GM12878 (cell line): ENCODE measurements around the gene LYPD5. TPM values are rescaled to one million over a fixed set of nuclear protein-coding genes. Genes with fewer than 3 reads are reported as not detected.

ENCODE experiments used
- ATAC-seq: fragments of 200-7000 bp; cut with Tn5 transposase; 3 replicates; pipeline ENCODE4 v1.9.1; 2020; ENCODE audit warnings: mild to moderate bottlenecking, moderate library complexity
- BruUV-seq: library from RNA; stranded (reverse); fragments of 400-500 nt; replicated peaks from 2 replicates; lab custom pipeline; 2021; lab: Mats Ljungman, UMichigan
- CTCF ChIA-PET: fragments of 300-600 bp; sonication (Branson Sonifier 250); formaldehyde crosslinking; extraction: SDS; loops from one replicate; lab custom pipeline; 2021; ENCODE audit warnings: inconsistent platforms; lab: Yijun Ruan, JAX
- POLR2A ChIA-PET: fragments of 350-600 bp; formaldehyde crosslinking; extraction: SDS; loops from one replicate; lab custom pipeline; 2021; ENCODE audit warnings: inconsistent platforms; lab: Charles Lee
- RAD21 ChIA-PET: fragments of 300-600 bp; sonication (Branson Sonifier 250); formaldehyde crosslinking; loops from one replicate; lab custom pipeline; 2023; ENCODE audit warnings: antibody characterized with exemption; ENCODE audit not compliant: unreplicated experiment; lab: Charles Lee
- SMC1A ChIA-PET: fragments of 300-600 bp; sonication (Branson Sonifier 250); formaldehyde crosslinking; loops from one replicate; lab custom pipeline; 2023; ENCODE audit not compliant: unreplicated experiment, uncharacterized antibody; lab: Charles Lee
- DNase-seq: peaks from one replicate; pipeline ENCODE4 v3.0.0-alpha.2; 2011; ENCODE audit warnings: low read depth, low spot score
- FAIRE-seq: peaks from 3 replicates; lab custom pipeline; 2011; peaks lifted over from hg19 to GRCh38; lab: Jason Lieb, UNC
- H2AFZ ChIP-seq: 2 replicates; pipeline ENCODE4 v1.6.0; 2011; ENCODE audit warnings: low read depth, low read length, control low read depth; ENCODE audit not compliant: control insufficient read depth
- H3K27ac ChIP-seq: 2 replicates; pipeline ENCODE4 v1.5.1; 2011; ENCODE audit warnings: control low read depth; ENCODE audit not compliant: control insufficient read depth, insufficient read depth
- H3K27me3 ChIP-seq, 2 experiments: replicated peaks in 1 of 2; 2 replicates each; pipeline versions ENCODE4 v1.6.0 to v1.6.1; 2011; ENCODE audit warnings: low read length in 1 of 2; ENCODE audit not compliant: control insufficient read depth in 2 of 2, insufficient read depth in 2 of 2
- H3K36me3 ChIP-seq, 2 experiments: 2 replicates each; pipeline ENCODE4 v1.5.1; 2011; ENCODE audit warnings: low read length in 1 of 2; ENCODE audit not compliant: control insufficient read depth in 2 of 2, insufficient read depth in 2 of 2
- H3K4me1 ChIP-seq: 2 replicates; pipeline ENCODE4 v1.6.1; 2011; ENCODE audit warnings: mild to moderate bottlenecking, low read length, moderate library complexity, mixed read lengths; ENCODE audit not compliant: control insufficient read depth, insufficient read depth
- H3K4me2 ChIP-seq: 2 replicates; pipeline ENCODE4 v1.6.0; 2011; ENCODE audit warnings: control low read depth; ENCODE audit not compliant: control insufficient read depth, insufficient read depth
- H3K4me3 ChIP-seq: fragments of 200-600 bp; sonication (generic); 2 replicates; pipeline ENCODE4 v1.5.1; 2016
- H3K79me2 ChIP-seq: 2 replicates; pipeline ENCODE4 v1.6.0; 2011; ENCODE audit warnings: low read length; ENCODE audit not compliant: control insufficient read depth, insufficient read depth
- H3K9ac ChIP-seq: 2 replicates; pipeline ENCODE4 v1.8.0; 2011; ENCODE audit warnings: low read length, control low read depth, mixed read lengths; ENCODE audit not compliant: control insufficient read depth, insufficient read depth
- H3K9me3 ChIP-seq: replicated peaks from 3 replicates; pipeline ENCODE4 v1.5.1; 2011; ENCODE audit warnings: mild to moderate bottlenecking, low read length; ENCODE audit not compliant: control insufficient read depth, insufficient read depth
- H4K20me1 ChIP-seq: 2 replicates; pipeline ENCODE4 v1.6.0; 2011; ENCODE audit not compliant: control insufficient read depth, insufficient read depth
- BACH1 ChIP-seq: fragments of 450-650 bp; IDR thresholded peaks from 2 replicates; pipeline ENCODE4 v1.6.1; 2017; ENCODE audit warnings: mild to moderate bottlenecking, borderline replicate concordance
- CREM ChIP-seq: IDR thresholded peaks from 2 replicates; pipeline ENCODE4 v1.6.1; 2014; ENCODE audit warnings: antibody characterized with exemption, low read depth
- MEF2B ChIP-seq: fragments of 450-650 bp; IDR thresholded peaks from 2 replicates; pipeline ENCODE4 v1.6.1; 2018; ENCODE audit warnings: mild to moderate bottlenecking, moderate library complexity; ENCODE audit not compliant: partially characterized antibody, poor library complexity, severe bottlenecking
- RAD21 ChIP-seq: IDR thresholded peaks from 2 replicates; pipeline ENCODE4 v1.6.1; 2011; ENCODE audit warnings: mild to moderate bottlenecking, low read depth, low read length, moderate library complexity; ENCODE audit not compliant: insufficient read depth
- SIN3A ChIP-seq: IDR thresholded peaks from 2 replicates; pipeline ENCODE4 v1.6.1; 2012; ENCODE audit warnings: low read depth, low read length, improper control_type of control experiment
- SUPT20H ChIP-seq: IDR thresholded peaks from 2 replicates; pipeline ENCODE4 v1.6.1; 2011; ENCODE audit warnings: low read depth, mild to moderate bottlenecking, low read length, moderate library complexity, borderline replicate concordance; ENCODE audit not compliant: control insufficient read depth
- TBL1XR1 ChIP-seq: IDR thresholded peaks from 2 replicates; pipeline ENCODE4 v1.6.1; 2012; ENCODE audit warnings: low read depth, low read length, improper control_type of control experiment
- ZBED1 ChIP-seq: IDR thresholded peaks from 2 replicates; pipeline ENCODE4 v1.6.1; 2016; ENCODE audit warnings: borderline replicate concordance
- WGBS: methylation state at CpG from one replicate; pipeline ENCODE4 v1.1.6; 2016; ENCODE audit warnings: low lambda C conversion rate; ENCODE audit not compliant: insufficient replicate concordance, insufficient coverage; ENCODE audit errors: missing lambda C conversion rate; 5-methylcytosine and 5-hydroxymethylcytosine counted together
- in situ Hi-C: fragments of 300-500 bp; cut with MboI; formaldehyde crosslinking; loops from 9 replicates; pipeline ENCODE4 v1.14.3; 2018; ENCODE audit warnings: mixed read lengths
- intact Hi-C: fragments of 100-400 bp; cut with micrococcal nuclease; formaldehyde crosslinking; loops from one replicate; pipeline ENCODE4 v1.14.2; 2022; ENCODE audit not compliant: unreplicated experiment
- polyA plus RNA-seq, 11 experiments: library from polyadenylated mRNA; depleted of rRNA in 4 of 11; unstranded in 6 of 11; stranded (reverse) in 5 of 11; fragments of >200 nt; fragmentation: Nextera tagmentation in 4 of 11; fragmentation: Illumina TruSeq in 1 of 11; extraction: Ambion mirVana in 4 of 11; extraction: Trizol in 1 of 11; gene quantifications; 1 replicate in 1 of 11; 2 replicates in 10 of 11; pipeline versions ENCODE4 v1.2.1 to v1.2.3, GENCODE V29; 2011 to 2016; ENCODE audit warnings: inconsistent platforms in 2 of 11, missing spikeins in 2 of 11, low read depth in 1 of 11
- total RNA-seq, 4 experiments: library from RNA; depleted of rRNA in 3 of 4; stranded (reverse); fragments of >200 nt in 3 of 4; fragmentation: Illumina TruSeq in 1 of 4; extraction: Trizol in 1 of 4; gene quantifications; 2 replicates each; pipeline versions ENCODE4 v1.2.1 to v1.2.3, GENCODE V29; 2013 to 2021
- TF ChIP-seq, protein P1 (sequence below): IDR thresholded peaks from 2 replicates; pipeline ENCODE4 v1.6.1; 2012; ENCODE audit warnings: low read depth, low read length, improper control_type of control experiment

Gene LYPD5
- total and polyA plus RNA-seq, 10 of the 15 experiments (the other 5 are each of a cell fraction or from before 2014, with no cell fraction given), result 0.04 to 2.2 (median 0.69) TPM; not detected in 1

DNA sequence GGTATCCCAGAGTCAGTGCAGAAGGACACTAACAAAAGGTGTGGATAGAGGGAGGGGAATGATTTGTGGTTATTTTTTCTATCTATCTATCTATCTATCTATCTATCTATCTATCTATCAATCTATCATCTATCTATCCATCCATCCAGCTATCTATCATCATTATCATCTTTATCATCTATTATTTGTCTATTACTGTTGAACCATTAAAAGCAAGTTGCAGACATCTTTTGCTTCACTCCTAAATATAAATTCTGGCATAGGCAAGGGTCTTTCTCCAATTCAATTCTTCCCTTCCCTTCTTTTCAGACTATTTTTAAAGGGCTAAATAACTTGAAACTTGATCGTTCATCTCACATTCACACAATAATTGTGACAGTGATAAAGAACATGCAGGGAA is 10.0 kb upstream of the LYPD5 start:
- no peaks in the 10 kb centered on the region for H3K79me2 ChIP-seq
- H3K4me3 ChIP-seq, result no peak overlapping the region
- BruUV-seq, result no TSS peak
- no peaks in the 10 kb centered on the region for H3K27me3 ChIP-seq
- ChIA-PET RAD21 (no interaction called here), SMC1A (no interaction called here), POLR2A (no interaction called here), CTCF (interaction anchor here (1.0 to 6.5 kb wide), 5 partner anchors 21 to 365 kb away, joined by 3 to 74 read pairs (median 8); partner anchors contain the start of gene PLAUR)
- in situ Hi-C loops, result no loop called here
- no peak overlapping the region for H3K9ac ChIP-seq
- DNase-seq, result no peak
- no peak overlapping the region for H3K4me2 ChIP-seq
- H2AFZ ChIP-seq, result no peak overlapping the region
- intact Hi-C loops, result no loop called here
- no peaks in the 10 kb centered on the region; the same call in 2 of the 3 replicates for H3K9me3 ChIP-seq
- no peaks in the 10 kb centered on the region for H3K36me3 ChIP-seq
- 0% methylated on average over 1 of the region's 1 CpG for WGBS
- no peak for FAIRE-seq
- H3K27ac ChIP-seq, result no peak overlapping the region
- no peaks in the 10 kb centered on the region for H3K4me1 ChIP-seq
- no peak for ATAC-seq
- no peak for TF ChIP-seq SUPT20H
- TF ChIP-seq, protein P1, sequence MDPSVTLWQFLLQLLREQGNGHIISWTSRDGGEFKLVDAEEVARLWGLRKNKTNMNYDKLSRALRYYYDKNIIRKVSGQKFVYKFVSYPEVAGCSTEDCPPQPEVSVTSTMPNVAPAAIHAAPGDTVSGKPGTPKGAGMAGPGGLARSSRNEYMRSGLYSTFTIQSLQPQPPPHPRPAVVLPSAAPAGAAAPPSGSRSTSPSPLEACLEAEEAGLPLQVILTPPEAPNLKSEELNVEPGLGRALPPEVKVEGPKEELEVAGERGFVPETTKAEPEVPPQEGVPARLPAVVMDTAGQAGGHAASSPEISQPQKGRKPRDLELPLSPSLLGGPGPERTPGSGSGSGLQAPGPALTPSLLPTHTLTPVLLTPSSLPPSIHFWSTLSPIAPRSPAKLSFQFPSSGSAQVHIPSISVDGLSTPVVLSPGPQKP, result no peak
- TF ChIP-seq SIN3A, result no peak
- TF ChIP-seq TBL1XR1, result no peak
- no peaks in the 10 kb centered on the region for H4K20me1 ChIP-seq

DNA sequence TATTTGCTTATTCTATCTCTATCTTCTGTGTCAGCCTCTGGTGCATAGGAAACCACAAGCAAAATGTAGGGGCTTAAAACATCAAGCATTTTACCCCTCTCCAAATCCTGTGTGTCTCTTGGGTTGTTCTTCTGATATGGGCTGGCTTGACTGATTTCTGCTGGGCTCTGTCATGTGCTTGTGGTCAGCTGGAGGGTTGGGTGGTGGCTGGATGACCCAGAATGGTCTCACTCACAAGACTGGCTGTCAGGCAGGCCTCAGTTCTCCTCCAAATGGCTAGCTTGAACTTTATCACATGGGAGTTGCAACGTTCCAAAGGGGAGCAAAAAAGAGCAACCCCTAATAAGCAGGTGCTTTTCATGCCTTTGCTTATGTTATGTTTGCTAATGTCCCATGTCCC is 9.6 kb upstream of the LYPD5 start:
- WGBS, result 0% methylated on average over 1 of the region's 1 CpG
- CTCF ChIA-PET, result interaction anchor here (0.7 to 6.5 kb wide), 6 partner anchors 20 to 365 kb away, joined by 3 to 74 read pairs (median 6); partner anchors contain the start of gene PLAUR

More for the DNA sequence above, 9.6 kb upstream of the LYPD5 start:
- intact Hi-C loops, result no loop called here
- no peak overlapping the region for H3K4me3 ChIP-seq
- H3K79me2 ChIP-seq, result no peaks in the 10 kb centered on the region
- no peaks in the 10 kb centered on the region for H3K4me1 ChIP-seq
- no peak for ATAC-seq
- no TSS peak for BruUV-seq
- H3K36me3 ChIP-seq, result no peaks in the 10 kb centered on the region
- POLR2A ChIA-PET, result no interaction called here
- no peaks in the 10 kb centered on the region; the same call in 2 of the 3 replicates for H3K9me3 ChIP-seq
- SMC1A ChIA-PET, result interaction anchor here (0.7 kb wide), 1 partner anchor 143 kb away, joined by 3 read pairs; no protein-coding TSS in a partner anchor
- TF ChIP-seq RAD21, result no peak
- TF ChIP-seq BACH1, result no peak
- TF ChIP-seq ZBED1, result no peak
- TF ChIP-seq CREM, result no peak
- no peak for TF ChIP-seq MEF2B
- TF ChIP-seq, all 136 proteins: peak for 0
- Histone ChIP-seq H3K4me2 (no peak overlapping the region), H4K20me1 (no peaks in the 10 kb centered on the region), H3K9ac (no peak overlapping the region), H2AFZ (no peak overlapping the region), H3K27me3 (no peaks in the 10 kb centered on the region), H3K27ac (no peak overlapping the region)
- FAIRE-seq, result no peak
- in situ Hi-C loops, result no loop called here
- DNase-seq, result no peak
- RAD21 ChIA-PET, result no interaction called here
